BJ (cell line): ENCODE data around the gene FRMD3. TPM values are rescaled to one million over a fixed set of nuclear protein-coding genes. Genes with fewer than 3 reads are reported as not detected.
"Not testable (repeated sequence)": the region's sequence is repeated elsewhere in the genome, so short reads cannot be mapped to it uniquely, and the experiment has no call there.

Experiments used
- CTCF ChIA-PET: fragments of 350-600 bp; formaldehyde crosslinking; extraction: SDS; loops from one replicate; lab custom pipeline; 2021; ENCODE audit warnings: antibody characterized with exemption, inconsistent platforms; lab: Yijun Ruan, JAX
- POLR2A ChIA-PET: fragments of 300-600 bp; sonication (Branson Sonifier 250); formaldehyde crosslinking; extraction: SDS; loops from one replicate; lab custom pipeline; 2021; ENCODE audit warnings: antibody characterized with exemption; lab: Charles Lee
- DNase-seq: peaks from one replicate; pipeline ENCODE4 v3.0.0-alpha.2; 2011; ENCODE audit warnings: low read depth
- H3K27me3 ChIP-seq: 2 replicates; pipeline ENCODE4 v1.6.0; 2011; ENCODE audit warnings: low read length; ENCODE audit not compliant: control insufficient read depth, insufficient read depth
- H3K36me3 ChIP-seq: 2 replicates; pipeline ENCODE4 v1.5.1; 2011; ENCODE audit warnings: low read length; ENCODE audit not compliant: control insufficient read depth, insufficient read depth
- H3K4me3 ChIP-seq: 2 replicates; pipeline ENCODE4 v1.5.1; 2011; ENCODE audit warnings: low read depth, mild to moderate bottlenecking, control low read depth, low read length
- CTCF ChIP-seq: IDR thresholded peaks from 2 replicates; pipeline ENCODE4 v1.5.1; 2011; ENCODE audit warnings: low read depth, mild to moderate bottlenecking, control low read depth, inconsistent platforms, low read length, moderate library complexity; ENCODE audit not compliant: insufficient read depth
- polyA plus RNA-seq: library from polyadenylated mRNA; depleted of rRNA; stranded (reverse); fragments of >200 nt; gene quantifications from 2 replicates; pipeline ENCODE4 v1.2.3, GENCODE V29; 2011

FRMD3 gene
- polyA plus RNA-seq, 1 experiment = 0.10 TPM

DNA sequence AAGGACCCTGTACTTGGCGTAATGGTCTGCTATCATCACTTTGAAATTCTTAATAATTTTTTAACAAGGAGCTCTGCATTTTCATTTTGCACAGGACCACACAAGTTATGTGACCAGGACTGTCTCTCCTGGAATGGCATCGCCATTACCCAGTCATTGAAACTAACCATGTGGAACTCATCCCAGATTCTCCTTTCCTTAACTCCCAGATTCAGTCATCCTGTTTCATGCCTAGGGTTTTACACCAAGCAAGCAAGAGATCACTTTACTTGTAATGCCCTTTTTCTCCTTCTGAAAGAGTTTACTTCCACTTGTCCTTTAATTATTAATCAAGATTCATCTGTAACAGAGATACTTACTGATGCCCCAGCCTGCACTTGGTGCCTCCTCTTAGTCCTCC, 12.0 kb downstream of the FRMD3 start:
- no peak for DNase-seq
- ChIA-PET CTCF (interaction anchor here (0.8 to 1.3 kb wide), 4 partner anchors 12 to 192 kb away, joined by 3 to 6 read pairs (median 3); partner anchors contain the start of gene FRMD3), POLR2A (no interaction called here)
- Histone ChIP-seq H3K4me3 (no peak overlapping the region), H3K27me3 (no peaks in the 10 kb centered on the region), H3K36me3 (no peaks in the 10 kb centered on the region)
- TF ChIP-seq CTCF = no peak

GRCh38 chr9:83523684-83524083, 14.5 kb downstream of the FRMD3 start:
- DNase-seq = no peak
- CTCF ChIA-PET = interaction anchor here (1.5 kb wide), 1 partner anchor 13 kb away, joined by 4 read pairs; no protein-coding TSS in a partner anchor
- no peaks in the 10 kb centered on the region for H3K36me3 ChIP-seq
- POLR2A ChIA-PET = no interaction called here
- TF ChIP-seq CTCF = no peak
- no peak overlapping the region for H3K4me3 ChIP-seq
- no peaks in the 10 kb centered on the region for H3K27me3 ChIP-seq

- ChIA-PET POLR2A (no interaction called here), CTCF (no interaction called here)
- no peak for TF ChIP-seq CTCF
- H3K27me3 ChIP-seq = no peaks in the 10 kb centered on the region
- no peak overlapping the region for H3K4me3 ChIP-seq
- H3K36me3 ChIP-seq = no peaks in the 10 kb centered on the region
- DNase-seq = no peak
These were observed 16.8 kb downstream of the FRMD3 start for GRCh38 chr9:83521411-83521810.

DNA sequence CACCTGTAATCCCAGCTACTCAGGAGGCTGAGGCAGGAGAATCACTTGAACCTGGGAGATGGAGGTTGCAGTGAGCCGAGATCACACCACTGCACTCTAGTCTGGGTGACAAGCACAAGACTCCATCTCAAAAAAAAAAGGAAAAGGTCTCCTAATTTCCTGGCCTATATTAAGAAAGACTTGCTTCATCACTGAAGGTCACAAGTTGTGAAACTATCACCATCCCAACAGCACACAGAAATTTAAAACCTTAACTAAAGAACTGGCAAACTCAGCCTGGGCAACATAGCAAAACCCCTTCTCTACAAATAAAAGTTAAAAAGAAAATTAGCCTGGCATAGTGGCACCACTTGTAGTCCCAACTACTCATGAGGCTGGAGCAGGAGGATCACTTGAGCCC, 17.2 kb downstream of the FRMD3 start:
- Histone ChIP-seq H3K4me3 (no peak overlapping the region), H3K36me3 (no peaks in the 10 kb centered on the region), H3K27me3 (no peaks in the 10 kb centered on the region)
- ChIA-PET CTCF (no interaction called here), POLR2A (no interaction called here)
- no peak for DNase-seq
- no peak for TF ChIP-seq CTCF

- no peak for DNase-seq
- CTCF ChIA-PET = no interaction called here
- Histone ChIP-seq H3K27me3 (no peaks in the 10 kb centered on the region), H3K36me3 (no peaks in the 10 kb centered on the region), H3K4me3 (no peak overlapping the region)
- POLR2A ChIA-PET = interaction anchor here (0.5 kb wide), 1 partner anchor 15 kb away, joined by 5 read pairs; no protein-coding TSS in a partner anchor
- TF ChIP-seq CTCF = no peak
These were observed 17.9 kb downstream of the FRMD3 start for GRCh38 chr9:83520292-83520691.

DNA sequence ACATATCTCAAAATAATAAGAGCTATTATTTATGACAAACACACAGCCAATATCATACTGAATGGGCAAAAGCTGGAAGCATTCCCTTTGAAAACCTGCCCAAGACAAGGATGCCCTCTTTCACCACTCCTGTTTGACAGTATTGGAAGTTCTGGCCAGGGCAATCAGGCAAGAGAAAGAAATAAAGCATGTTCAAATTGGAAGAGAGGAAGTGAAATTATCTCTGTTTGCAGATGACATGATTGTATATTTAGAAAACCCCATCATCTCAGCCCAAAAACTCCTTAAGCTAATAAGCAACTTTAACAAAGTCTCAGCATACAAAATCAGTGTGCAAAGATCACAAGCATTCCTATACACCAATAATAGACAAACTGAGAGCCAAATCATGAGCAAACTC, 20.2 kb downstream of the FRMD3 start:
- DNase-seq, H3K36me3 ChIP-seq, H3K4me3 ChIP-seq, H3K27me3 ChIP-seq, POLR2A ChIA-PET, CTCF ChIA-PET: not testable (repeated sequence)
